SK-N-MC (cell line): ENCODE results near the gene FBXL19.

Source experiments
- DNase-seq: peaks from one replicate; pipeline ENCODE4 v3.0.0-alpha.2; 2011; ENCODE audit warnings: low read depth, low spot score
- H3K27ac ChIP-seq: fragments of 200-600 bp; sonication (generic); 2 replicates; pipeline ENCODE4 v1.5.1; 2016; ENCODE audit warnings: mixed run types
- H3K36me3 ChIP-seq: fragments of 200-600 bp; sonication (generic); 2 replicates; pipeline ENCODE4 v1.6.1; 2017; ENCODE audit warnings: antibody characterized with exemption, low read length, mixed read lengths; ENCODE audit not compliant: insufficient read depth
- H3K4me3 ChIP-seq: fragments of 200-600 bp; sonication (generic); 2 replicates; pipeline ENCODE4 v1.5.1; 2016
- H3K9ac ChIP-seq: fragments of 200-600 bp; sonication (generic); 2 replicates; pipeline ENCODE4 v1.8.0; 2017; ENCODE audit warnings: mixed run types, mixed read lengths; ENCODE audit not compliant: insufficient read length
- H3K9me3 ChIP-seq: fragments of 200-600 bp; sonication (generic); 2 replicates; pipeline ENCODE4 v1.6.1; 2017; ENCODE audit warnings: low read depth, mild to moderate bottlenecking, antibody characterized with exemption, low read length, moderate library complexity, mixed read lengths
- EZH2 ChIP-seq: fragments of 200-600 bp; sonication (generic); IDR thresholded peaks from one replicate; pipeline ENCODE4 v1.6.1; 2017; ENCODE audit warnings: antibody characterized with exemption
- FOXP2 ChIP-seq: optimal IDR thresholded peaks from 2 replicates; pipeline ENCODE3; 2011; ENCODE audit warnings: mild to moderate bottlenecking, moderate library complexity; ENCODE audit not compliant: insufficient read depth; ENCODE audit errors: extremely low read length, control extremely low read depth
- POLR2AphosphoS5 ChIP-seq: IDR thresholded peaks from 2 replicates; pipeline ENCODE4 v1.6.1; 2012; ENCODE audit warnings: mild to moderate bottlenecking, low read depth, low read length, borderline replicate concordance

The FBXL19 gene

GRCh38 chr16:30901201-30902028 lies 22.0 kb upstream of the FBXL19 start:
- DNase-seq: no peak
- Histone ChIP-seq H3K9me3 (no peaks in the 10 kb centered on the region), H3K4me3 (no peak overlapping the region), H3K36me3 (no peaks in the 10 kb centered on the region), H3K27ac (no peak overlapping the region), H3K9ac (no peak overlapping the region)
- TF ChIP-seq POLR2AphosphoS5: no peak
- TF ChIP-seq FOXP2: no peak
- no peak for TF ChIP-seq EZH2

- H3K9me3 ChIP-seq: no peaks in the 10 kb centered on the region
- DNase-seq: no peak
- H3K4me3 ChIP-seq: no peak overlapping the region
- H3K9ac ChIP-seq: no peak overlapping the region
- TF ChIP-seq POLR2AphosphoS5: no peak
- TF ChIP-seq FOXP2: no peak
- no peak for TF ChIP-seq EZH2
- H3K36me3 ChIP-seq: no peaks in the 10 kb centered on the region
- H3K27ac ChIP-seq: no peak overlapping the region
Measured at GRCh38 chr16:30902029-30902972, 21.1 kb upstream of the FBXL19 start.

DNA sequence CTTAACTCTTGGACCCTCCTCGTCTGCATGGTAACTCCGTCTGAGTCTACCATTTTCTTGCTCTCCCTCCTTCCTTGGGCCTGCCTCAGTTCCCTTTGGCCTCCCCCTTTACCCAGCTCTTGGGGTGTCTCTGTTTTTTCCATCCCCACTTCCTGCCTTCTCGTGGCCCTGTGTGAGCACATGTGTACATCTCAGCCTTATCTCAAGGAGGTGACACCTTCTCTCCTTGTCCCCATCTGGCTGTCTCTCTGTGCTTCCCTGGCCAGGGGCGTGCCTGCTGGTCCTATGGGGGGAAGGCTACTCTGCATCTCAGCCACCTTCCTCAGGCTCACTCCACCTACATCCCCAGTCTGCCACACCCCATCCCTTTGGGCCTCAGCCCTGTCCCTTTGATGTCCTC lies 20.4 kb upstream of the FBXL19 start:
- TF ChIP-seq POLR2AphosphoS5: no peak
- TF ChIP-seq EZH2: no peak
- no peak for TF ChIP-seq FOXP2
- H3K36me3 ChIP-seq: no peaks in the 10 kb centered on the region
- H3K9me3 ChIP-seq: no peaks in the 10 kb centered on the region
- no peak overlapping the region for H3K4me3 ChIP-seq
- no peak for DNase-seq
- H3K9ac ChIP-seq: no peak overlapping the region
- peak overlapping the region; percentile 78; the same call in 1 of the 2 replicates for H3K27ac ChIP-seq

DNA sequence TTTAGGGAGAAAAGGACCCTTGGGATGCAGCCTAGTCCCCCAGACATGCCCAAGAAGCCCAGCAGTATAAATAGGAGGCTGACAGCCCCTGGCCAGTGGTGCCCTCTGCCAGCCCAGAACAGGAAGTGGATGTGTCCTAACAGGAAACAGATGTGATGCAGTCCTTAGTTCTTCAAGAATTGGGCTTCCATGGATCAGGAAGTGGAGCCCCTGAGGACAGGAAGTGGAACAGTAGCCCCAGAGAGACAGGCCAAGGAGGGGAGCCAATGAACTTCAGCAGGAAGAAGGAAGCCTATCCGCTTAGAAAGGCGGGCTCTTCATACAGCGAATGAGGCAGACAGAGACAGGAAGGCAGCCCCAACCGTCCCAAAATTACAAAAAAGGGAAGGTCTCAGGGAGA lies 19.8 kb upstream of the FBXL19 start:
- TF ChIP-seq POLR2AphosphoS5: no peak
- TF ChIP-seq EZH2: no peak
- TF ChIP-seq FOXP2: no peak
- Histone ChIP-seq H3K4me3 (no peak overlapping the region), H3K27ac (peak overlapping the region; percentile 78), H3K36me3 (no peaks in the 10 kb centered on the region), H3K9ac (no peak overlapping the region), H3K9me3 (no peaks in the 10 kb centered on the region)
- DNase-seq: no peak

- H3K27ac ChIP-seq: peak overlapping the region; percentile 78
- H3K9me3 ChIP-seq: no peaks in the 10 kb centered on the region
- H3K36me3 ChIP-seq: no peaks in the 10 kb centered on the region
- no peak overlapping the region for H3K4me3 ChIP-seq
- no peak for TF ChIP-seq POLR2AphosphoS5
- TF ChIP-seq EZH2: no peak
- no peak for TF ChIP-seq FOXP2
- no peak overlapping the region for H3K9ac ChIP-seq
- no peak for DNase-seq
Measured at GRCh38 chr16:30904114-30904780, 19.1 kb upstream of the FBXL19 start.

DNA sequence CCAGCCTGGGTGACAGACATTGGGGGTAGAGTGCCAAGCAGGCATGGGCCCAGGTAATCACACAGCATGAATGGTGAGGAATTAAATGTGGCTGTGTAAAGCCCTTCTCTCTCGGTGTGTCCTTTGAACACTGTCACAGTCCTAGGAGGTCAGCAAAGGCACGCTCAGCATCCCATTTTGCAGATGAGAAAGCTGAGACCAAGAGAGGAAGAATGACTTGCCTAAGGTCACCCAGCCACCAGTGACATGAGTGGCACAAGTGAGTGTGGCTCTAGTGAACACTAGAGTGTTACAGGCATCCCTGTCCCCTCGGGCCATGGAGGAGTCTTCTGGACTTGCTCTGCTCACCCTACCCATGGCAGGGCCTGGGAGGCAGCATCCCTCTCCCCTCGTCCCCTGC lies 16.3 kb upstream of the FBXL19 start:
- Histone ChIP-seq H3K9ac (no peak overlapping the region), H3K27ac (no peak overlapping the region), H3K4me3 (no peak overlapping the region), H3K36me3 (no peaks in the 10 kb centered on the region), H3K9me3 (no peaks in the 10 kb centered on the region)
- no peak for TF ChIP-seq POLR2AphosphoS5
- TF ChIP-seq FOXP2: no peak
- TF ChIP-seq EZH2: no peak
- DNase-seq: no peak

GRCh38 chr16:30910427-30911029 lies 12.8 kb upstream of the FBXL19 start:
- Histone ChIP-seq H3K4me3 (no peak overlapping the region), H3K36me3 (no peaks in the 10 kb centered on the region), H3K9ac (no peak overlapping the region), H3K27ac (no peak overlapping the region), H3K9me3 (no peaks in the 10 kb centered on the region)
- TF ChIP-seq POLR2AphosphoS5 (no peak), FOXP2 (no peak), EZH2 (no peak)
- DNase-seq: no peak

DNA sequence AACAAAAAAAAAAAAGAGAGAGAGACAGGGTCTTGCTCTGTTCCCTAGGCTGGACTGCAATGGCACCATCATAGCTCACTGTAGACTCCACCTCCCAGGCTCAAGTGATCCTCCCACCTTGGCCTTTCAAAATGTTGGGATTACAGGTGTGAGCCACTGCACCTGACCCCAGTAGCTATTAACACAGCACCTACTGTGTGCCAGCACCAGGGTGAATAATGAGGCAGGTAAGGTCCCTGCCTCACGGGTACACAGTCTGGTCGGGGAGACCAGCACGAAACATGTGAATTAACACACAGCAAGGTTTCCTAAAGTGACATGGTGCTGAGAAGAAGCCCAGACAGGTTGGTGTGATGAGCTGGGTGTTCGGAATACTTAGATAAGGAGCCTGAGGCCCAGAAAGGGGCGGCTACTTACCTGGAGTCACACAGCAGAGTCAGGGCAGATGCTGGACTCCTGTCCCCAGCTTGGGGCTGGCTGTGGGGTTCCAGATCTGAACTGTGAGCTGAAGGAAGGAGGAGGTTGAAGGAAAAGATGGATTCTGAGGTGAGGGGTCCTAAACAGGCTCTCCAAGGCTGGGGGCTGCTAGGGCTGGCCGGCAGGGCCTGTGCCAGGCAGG lies 10.5 kb upstream of the FBXL19 start:
- TF ChIP-seq EZH2 (no peak), FOXP2 (no peak), POLR2AphosphoS5 (no peak)
- DNase-seq: no peak
- Histone ChIP-seq H3K4me3 (no peak overlapping the region), H3K36me3 (no peaks in the 10 kb centered on the region), H3K27ac (no peak overlapping the region), H3K9me3 (no peaks in the 10 kb centered on the region), H3K9ac (no peak overlapping the region)
